HEK293 (cell line): ENCODE data around the gene P2RY6.

Source experiments
- CTCF ChIP-seq: fragments of 450-650 bp; formaldehyde crosslinking; IDR thresholded peaks from 2 replicates; pipeline ENCODE4 v1.5.1; 2016; ENCODE audit warnings: missing biosample characterization, missing genetic modification characterization
- FEZF1 ChIP-seq: fragments of 450-650 bp; formaldehyde crosslinking; IDR thresholded peaks from 2 replicates; pipeline ENCODE4 v1.5.1; 2016; ENCODE audit warnings: missing biosample characterization, missing genetic modification characterization
- ZBTB7A ChIP-seq: fragments of 450-650 bp; formaldehyde crosslinking; IDR thresholded peaks from 2 replicates; pipeline ENCODE4 v1.5.1; 2016; ENCODE audit warnings: low read depth, missing biosample characterization, missing genetic modification characterization
- ZFP3 ChIP-seq: fragments of 450-650 bp; formaldehyde crosslinking; IDR thresholded peaks from 2 replicates; pipeline ENCODE4 v1.5.1; 2016; ENCODE audit warnings: low read depth, missing biosample characterization, missing genetic modification characterization
- ZNF362 ChIP-seq: fragments of 450-650 bp; formaldehyde crosslinking; IDR thresholded peaks from 2 replicates; pipeline ENCODE4 v1.5.1; 2016; ENCODE audit warnings: missing biosample characterization, missing genetic modification characterization
- ZNF366 ChIP-seq: fragments of 450-650 bp; formaldehyde crosslinking; conservative IDR thresholded peaks from 2 replicates; pipeline ENCODE4 v1.5.1; 2016; ENCODE audit warnings: missing biosample characterization, missing genetic modification characterization

DNA sequence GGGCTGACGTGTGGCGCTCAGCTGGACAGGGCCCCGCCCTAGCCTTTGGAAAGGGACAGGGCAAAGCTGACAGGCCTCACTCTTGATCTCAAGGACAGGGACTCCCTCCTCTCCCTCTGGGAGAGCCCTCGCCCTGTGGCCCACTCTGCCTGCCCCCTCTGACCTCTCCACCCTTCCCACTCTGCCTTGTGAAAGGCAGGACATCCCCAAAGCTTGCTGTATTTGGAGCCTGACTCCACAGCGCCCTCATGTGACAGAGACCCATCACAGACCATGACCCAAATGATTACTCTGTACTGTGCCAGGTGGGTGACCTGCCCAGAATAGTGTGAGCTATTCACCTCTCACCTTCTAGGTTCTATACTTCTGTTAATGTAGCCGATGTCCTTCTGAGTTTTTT, 35.3 kb upstream of the P2RY6 start:
- TF ChIP-seq ZNF366 (tag by site-specific recombination) = no peak
- no peak for TF ChIP-seq FEZF1
- no peak for TF ChIP-seq ZNF362 (tag by site-specific recombination)
- no peak for TF ChIP-seq ZBTB7A
- peak; percentile 22; the same call in 1 of the 2 replicates for TF ChIP-seq CTCF (tag by site-specific recombination)
- TF ChIP-seq ZFP3 = no peak
